AG04450 (cell line): Measurements from ENCODE around the gene PDE6H. TPM values are rescaled to one million over a fixed set of nuclear protein-coding genes. Genes with fewer than 3 reads are reported as not detected.

ENCODE experiments used
- CTCF ChIA-PET: fragments of 300-600, 350-600 bp; formaldehyde crosslinking; extraction: SDS; loops from one replicate; lab custom pipeline; 2022; ENCODE audit warnings: antibody characterized with exemption, inconsistent platforms; lab: Charles Lee
- POLR2A ChIA-PET: fragments of 350-600 bp; formaldehyde crosslinking; extraction: SDS; loops from one replicate; lab custom pipeline; 2021; ENCODE audit warnings: antibody characterized with exemption, inconsistent platforms; lab: Yijun Ruan, JAX
- DNase-seq: peaks from one replicate; pipeline ENCODE4 v3.0.0-alpha.2; 2011; ENCODE audit warnings: low read depth, low spot score
- H3K27ac ChIP-seq: one replicate; pipeline ENCODE4 v1.5.1; 2012; ENCODE audit warnings: low read depth, low read length, control low read depth
- H3K27me3 ChIP-seq: one replicate; pipeline ENCODE4 v1.6.0; 2012; ENCODE audit warnings: low read length; ENCODE audit not compliant: control insufficient read depth, insufficient read depth
- H3K4me3 ChIP-seq: 2 replicates; pipeline ENCODE4 v1.5.1; 2011; ENCODE audit warnings: mild to moderate bottlenecking, low read depth, low read length, control low read depth
- H3K9me3 ChIP-seq: 2 replicates; pipeline ENCODE4 v1.5.1; 2012; ENCODE audit warnings: low read length; ENCODE audit not compliant: control insufficient read depth, insufficient read depth
- polyA plus RNA-seq: library from polyadenylated mRNA; depleted of rRNA; stranded (reverse); fragments of >200 nt; gene quantifications from 2 replicates; pipeline ENCODE4 v1.2.3, GENCODE V29; 2011
- TF ChIP-seq, protein P1 (sequence below): IDR thresholded peaks from 2 replicates; pipeline ENCODE4 v1.5.1; 2011; ENCODE audit warnings: low read depth, low read length, control low read depth, inconsistent platforms

Gene PDE6H
- polyA plus RNA-seq, 1 experiment, result not detected

GRCh38 chr12:14968478-14968877 lies 4.4 kb upstream of the PDE6H start:
- TF ChIP-seq, protein P1, sequence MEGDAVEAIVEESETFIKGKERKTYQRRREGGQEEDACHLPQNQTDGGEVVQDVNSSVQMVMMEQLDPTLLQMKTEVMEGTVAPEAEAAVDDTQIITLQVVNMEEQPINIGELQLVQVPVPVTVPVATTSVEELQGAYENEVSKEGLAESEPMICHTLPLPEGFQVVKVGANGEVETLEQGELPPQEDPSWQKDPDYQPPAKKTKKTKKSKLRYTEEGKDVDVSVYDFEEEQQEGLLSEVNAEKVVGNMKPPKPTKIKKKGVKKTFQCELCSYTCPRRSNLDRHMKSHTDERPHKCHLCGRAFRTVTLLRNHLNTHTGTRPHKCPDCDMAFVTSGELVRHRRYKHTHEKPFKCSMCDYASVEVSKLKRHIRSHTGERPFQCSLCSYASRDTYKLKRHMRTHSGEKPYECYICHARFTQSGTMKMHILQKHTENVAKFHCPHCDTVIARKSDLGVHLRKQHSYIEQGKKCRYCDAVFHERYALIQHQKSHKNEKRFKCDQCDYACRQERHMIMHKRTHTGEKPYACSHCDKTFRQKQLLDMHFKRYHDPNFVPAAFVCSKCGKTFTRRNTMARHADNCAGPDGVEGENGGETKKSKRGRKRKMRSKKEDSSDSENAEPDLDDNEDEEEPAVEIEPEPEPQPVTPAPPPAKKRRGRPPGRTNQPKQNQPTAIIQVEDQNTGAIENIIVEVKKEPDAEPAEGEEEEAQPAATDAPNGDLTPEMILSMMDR, result no peak
- H3K9me3 ChIP-seq, result no peaks in the 10 kb centered on the region
- H3K4me3 ChIP-seq, result no peak overlapping the region
- ChIA-PET CTCF (no interaction called here), POLR2A (no interaction called here)
- H3K27ac ChIP-seq, result no peak overlapping the region
- DNase-seq, result no peak
- H3K27me3 ChIP-seq, result no peaks in the 10 kb centered on the region

GRCh38 chr12:14970473-14970872 lies 2.4 kb upstream of the PDE6H start:
- POLR2A ChIA-PET, result no interaction called here
- CTCF ChIA-PET, result interaction anchor here (0.9 kb wide), 1 partner anchor 614 kb away, joined by 3 read pairs; no protein-coding TSS in a partner anchor
- DNase-seq, result no peak

DNA sequence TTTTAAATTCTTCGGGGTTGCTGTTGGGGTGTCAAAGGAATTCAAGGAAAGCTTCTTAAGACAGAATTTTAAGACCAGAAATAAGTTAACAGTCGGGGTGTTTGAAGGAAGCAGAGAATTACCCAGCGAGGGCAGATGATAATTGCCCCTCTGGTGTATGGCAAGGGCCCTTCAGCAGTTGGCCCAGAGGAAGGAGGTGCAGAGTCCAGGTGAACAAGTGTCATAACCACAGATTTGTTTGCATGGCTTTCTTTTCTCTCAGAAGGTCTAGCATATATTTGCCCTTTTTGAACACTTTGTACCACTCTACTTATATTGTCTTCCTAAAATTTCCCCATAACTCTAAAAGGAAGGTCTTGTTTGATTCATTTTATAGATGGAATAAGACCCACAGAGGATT lies 1.8 kb downstream of the PDE6H start:
- TF ChIP-seq, protein P1, result no peak
- ChIA-PET CTCF (no interaction called here), POLR2A (no interaction called here)
- Histone ChIP-seq H3K4me3 (no peak overlapping the region), H3K27me3 (no peaks in the 10 kb centered on the region), H3K9me3 (no peaks in the 10 kb centered on the region), H3K27ac (no peak overlapping the region)
- DNase-seq, result no peak

More at GRCh38 chr12:14970473-14970872, 2.4 kb upstream of the PDE6H start:
- TF ChIP-seq, protein P1, result no peak
- no peaks in the 10 kb centered on the region for H3K27me3 ChIP-seq
- H3K9me3 ChIP-seq, result no peaks in the 10 kb centered on the region
- no peak overlapping the region for H3K27ac ChIP-seq
- no peak overlapping the region for H3K4me3 ChIP-seq

GRCh38 chr12:14975457-14975856 lies 2.6 kb downstream of the PDE6H start:
- TF ChIP-seq, protein P1, result no peak
- H3K27ac ChIP-seq, result no peak overlapping the region
- H3K27me3 ChIP-seq, result no peaks in the 10 kb centered on the region
- CTCF ChIA-PET, result no interaction called here
- no peak for DNase-seq
- no peaks in the 10 kb centered on the region for H3K9me3 ChIP-seq
- POLR2A ChIA-PET, result no interaction called here
- H3K4me3 ChIP-seq, result no peak overlapping the region

- DNase-seq, result no peak
- TF ChIP-seq, protein P1, result no peak
- ChIA-PET CTCF (interaction anchor here (1.0 kb wide), 1 partner anchor 19 kb away, joined by 4 read pairs; no protein-coding TSS in a partner anchor), POLR2A (no interaction called here)
- Histone ChIP-seq H3K4me3 (no peak overlapping the region), H3K9me3 (no peaks in the 10 kb centered on the region), H3K27me3 (no peaks in the 10 kb centered on the region), H3K27ac (no peak overlapping the region)
These were observed 3.8 kb downstream of the PDE6H start for GRCh38 chr12:14976658-14977057.
